ENCODE results near the gene MEAK7.
A peak's percentile ranks its signal among the peaks of the same experiment; 100 is the strongest.
"Not testable (repeated sequence)": the region's sequence is repeated elsewhere in the genome, so short reads cannot be mapped to it uniquely, and the experiment has no call there.

MEAK7 gene

GRCh38 chr16:84532855-84533486 lies 28.5 kb upstream of the MEAK7 start:
- no peak for DNase-seq (ENCODE audit: low spot score)

- no peak for DNase-seq (ENCODE audit: low spot score)
Observed at GRCh38 chr16:84532291-84532724, 27.8 kb upstream of the MEAK7 start.

- DNase-seq (ENCODE audit: low spot score), result no peak
Observed at GRCh38 chr16:84531671-84532111, 27.2 kb upstream of the MEAK7 start.

GRCh38 chr16:84530590-84530989 lies 26.1 kb upstream of the MEAK7 start:
- DNase-seq (ENCODE audit: low spot score), result no peak

GRCh38 chr16:84529607-84530006 lies 25.1 kb upstream of the MEAK7 start:
- DNase-seq (ENCODE audit: low spot score), result no peak

- DNase-seq (ENCODE audit: low spot score), result no peak
Observed at GRCh38 chr16:84528322-84528721, 23.9 kb upstream of the MEAK7 start.

- DNase-seq (ENCODE audit: low spot score), result no peak
Observed at GRCh38 chr16:84527532-84528269, 23.2 kb upstream of the MEAK7 start.

GRCh38 chr16:84526794-84527531 lies 22.5 kb upstream of the MEAK7 start:
- DNase-seq (ENCODE audit: low spot score), result no peak

- not testable (repeated sequence) for DNase-seq (ENCODE audit: low spot score)
Observed at GRCh38 chr16:84524941-84525581, 20.6 kb upstream of the MEAK7 start.

GRCh38 chr16:84524346-84524920 lies 20.0 kb upstream of the MEAK7 start:
- DNase-seq (ENCODE audit: low spot score), result no peak

GRCh38 chr16:84521497-84521770 lies 17.0 kb upstream of the MEAK7 start:
- no peak for DNase-seq (ENCODE audit: low spot score)

GRCh38 chr16:84520725-84521496 lies 16.5 kb upstream of the MEAK7 start:
- DNase-seq (ENCODE audit: low spot score), result no peak

GRCh38 chr16:84519855-84520254 lies 15.4 kb upstream of the MEAK7 start:
- DNase-seq (ENCODE audit: low spot score), result no peak

GRCh38 chr16:84518804-84519341 lies 14.4 kb upstream of the MEAK7 start:
- peak; percentile 67 for DNase-seq (ENCODE audit: low spot score)

- not testable (repeated sequence) for DNase-seq (ENCODE audit: low spot score)
Observed at GRCh38 chr16:84518220-84518619, 13.8 kb upstream of the MEAK7 start.

- no peak for DNase-seq (ENCODE audit: low spot score)
Observed at GRCh38 chr16:84517366-84517765, 12.9 kb upstream of the MEAK7 start.

GRCh38 chr16:84514874-84515835 lies 10.7 kb upstream of the MEAK7 start:
- peak; percentile 83 for DNase-seq (ENCODE audit: low spot score)

- no peak for DNase-seq (ENCODE audit: low spot score)
Observed at GRCh38 chr16:84514295-84514873, 9.9 kb upstream of the MEAK7 start.

GRCh38 chr16:84513666-84514065 lies 9.2 kb upstream of the MEAK7 start:
- DNase-seq (ENCODE audit: low spot score), result no peak

GRCh38 chr16:84513123-84513522 lies 8.7 kb upstream of the MEAK7 start:
- DNase-seq (ENCODE audit: low spot score), result no peak
